ENCODE data around the gene ETV6.
"Not testable (repeated sequence)": the region's sequence is repeated elsewhere in the genome, so short reads cannot be mapped to it uniquely, and the experiment has no call there.

GRCh38 chr12:11631881-11632280 lies 17.6 kb upstream of the ETV6 start:
- TF ChIP-seq YY1 (IDR thresholded peaks at IDR 0.05; ENCODE audit: insufficient read depth, insufficient read length); ZNF274 (IDR thresholded peaks at IDR 0.05; ENCODE audit: low read depth, low read length): not testable (repeated sequence)
